Prostate gland (tissue), 2 donors: ENCODE data around the gene PRPF8.

Experiments
- CTCF ChIP-seq, 4 experiments: fragments of 200-600 bp in 2 of 4; fragments of 450-650 bp in 2 of 4; sonication (generic) in 2 of 4; IDR thresholded peaks; 1 replicate in 3 of 4; 2 replicates in 1 of 4; pipeline ENCODE4 v1.5.1; 2016 to 2019; ENCODE audit warnings: antibody characterized with exemption in 4 of 4, mild to moderate bottlenecking in 2 of 4, moderate library complexity in 2 of 4
- POLR2A ChIP-seq: fragments of 450-650 bp; IDR thresholded peaks from one replicate; pipeline ENCODE4 v1.6.1; 2016; ENCODE audit warnings: antibody characterized with exemption, mild to moderate bottlenecking
- POLR2AphosphoS5 ChIP-seq: sonication (generic); formaldehyde crosslinking; IDR thresholded peaks from one replicate; pipeline ENCODE4 v1.6.1; 2017; ENCODE audit warnings: antibody characterized with exemption

GRCh38 chr17:1649844-1650501 lies 34.7 kb downstream of the PRPF8 start, which contains the start of gene RILP:
- TF ChIP-seq CTCF (IDR thresholded peaks at IDR 0.05) (no peak), POLR2A (peak; percentile 53), POLR2AphosphoS5 (peak; percentile 83)
